Colonic mucosa (tissue), 4 donors: Measurements from ENCODE around the gene GRID1. TPM values are rescaled to one million over a fixed set of nuclear protein-coding genes. Genes with fewer than 3 reads are reported as not detected.

Experiments used
- DNase-seq: peaks from one replicate; pipeline ENCODE4 v3.0.0-alpha.2; 2020
- H3K27ac ChIP-seq: fragments of 200-600 bp; one replicate; pipeline ENCODE4 v1.8.0; 2021
- H3K27me3 ChIP-seq: fragments of 200-600 bp; one replicate; pipeline ENCODE4 v1.8.0; 2021
- H3K36me3 ChIP-seq: fragments of 200-600 bp; one replicate; pipeline ENCODE4 v1.8.0; 2021
- H3K4me1 ChIP-seq: fragments of 200-600 bp; one replicate; pipeline ENCODE4 v1.8.0; 2021; ENCODE audit warnings: mild to moderate bottlenecking
- H3K4me3 ChIP-seq: fragments of 200-600 bp; one replicate; pipeline ENCODE4 v1.8.0; 2021
- H3K9ac ChIP-seq, 2 donors: one replicate each; pipeline ENCODE4 v1.7.0; 2013; ENCODE audit warnings: control low read depth in 2 of 2, low read depth in 2 of 2, low read length in 2 of 2
- H3K9me3 ChIP-seq: fragments of 200-600 bp; one replicate; pipeline ENCODE4 v1.8.0; 2021
- intact Hi-C: fragments of 100-400 bp; cut with DNase I; formaldehyde crosslinking; loops from one replicate; pipeline ENCODE4 v1.14.1; 2022
- total RNA-seq, 2 donors: library from RNA; stranded (reverse); fragmentation: NEBNext Ultra II Directional in 1 of 2; extraction: Animal tissue kit (Norgen Biotek cat#: 25700) in 1 of 2; gene quantifications; one replicate each; pipeline ENCODE4 v1.2.1, GENCODE V29; 2021
- TF ChIP-seq, protein P1 (sequence below): fragments of 200-600 bp; IDR thresholded peaks from one replicate; pipeline ENCODE4 v1.8.0; 2022; ENCODE audit warnings: antibody characterized with exemption, mild to moderate bottlenecking
- donor health status: healthy.
- donor health status: DM: no; HTN: no; CAD: no.
- donor health status: DM: no; HTN: no; CAD: no.

The GRID1 gene
- total RNA-seq, 2 donors from 2014 or later: 0.30 to 0.37 TPM

DNA sequence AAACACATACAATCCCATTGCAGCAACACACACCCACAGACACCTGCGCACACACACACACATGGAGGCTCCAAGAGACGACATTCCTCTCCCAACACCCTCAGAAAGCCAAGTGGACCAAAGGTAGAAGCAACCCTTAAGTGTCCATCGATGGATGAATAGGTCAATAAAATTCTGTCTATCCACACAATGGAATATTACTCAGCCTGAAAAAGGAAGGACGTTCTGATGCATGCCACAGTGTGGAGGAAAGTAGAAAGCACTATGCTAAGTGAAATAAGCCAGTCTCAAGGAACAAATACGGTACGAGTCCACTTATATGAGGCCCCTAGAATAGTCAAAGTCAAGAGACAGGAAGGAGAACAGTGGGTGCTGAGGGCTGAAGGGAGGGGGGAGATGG lies 174.4 kb downstream of the GRID1 start:
- TF ChIP-seq, protein P1, sequence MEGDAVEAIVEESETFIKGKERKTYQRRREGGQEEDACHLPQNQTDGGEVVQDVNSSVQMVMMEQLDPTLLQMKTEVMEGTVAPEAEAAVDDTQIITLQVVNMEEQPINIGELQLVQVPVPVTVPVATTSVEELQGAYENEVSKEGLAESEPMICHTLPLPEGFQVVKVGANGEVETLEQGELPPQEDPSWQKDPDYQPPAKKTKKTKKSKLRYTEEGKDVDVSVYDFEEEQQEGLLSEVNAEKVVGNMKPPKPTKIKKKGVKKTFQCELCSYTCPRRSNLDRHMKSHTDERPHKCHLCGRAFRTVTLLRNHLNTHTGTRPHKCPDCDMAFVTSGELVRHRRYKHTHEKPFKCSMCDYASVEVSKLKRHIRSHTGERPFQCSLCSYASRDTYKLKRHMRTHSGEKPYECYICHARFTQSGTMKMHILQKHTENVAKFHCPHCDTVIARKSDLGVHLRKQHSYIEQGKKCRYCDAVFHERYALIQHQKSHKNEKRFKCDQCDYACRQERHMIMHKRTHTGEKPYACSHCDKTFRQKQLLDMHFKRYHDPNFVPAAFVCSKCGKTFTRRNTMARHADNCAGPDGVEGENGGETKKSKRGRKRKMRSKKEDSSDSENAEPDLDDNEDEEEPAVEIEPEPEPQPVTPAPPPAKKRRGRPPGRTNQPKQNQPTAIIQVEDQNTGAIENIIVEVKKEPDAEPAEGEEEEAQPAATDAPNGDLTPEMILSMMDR: no peak
- H3K9ac ChIP-seq: no peak overlapping the region
- H3K36me3 ChIP-seq: no peaks in the 10 kb centered on the region
- no peaks in the 10 kb centered on the region for H3K9me3 ChIP-seq
- no peak overlapping the region for H3K4me3 ChIP-seq
- H3K27ac ChIP-seq: no peak overlapping the region
- intact Hi-C loops: no loop called here
- no peak for DNase-seq
- H3K27me3 ChIP-seq: no peaks in the 10 kb centered on the region
- H3K4me1 ChIP-seq: no peaks in the 10 kb centered on the region

- H3K4me1 ChIP-seq: no peaks in the 10 kb centered on the region
- H3K27me3 ChIP-seq: no peaks in the 10 kb centered on the region
- TF ChIP-seq, protein P1: no peak
- H3K9me3 ChIP-seq: no peaks in the 10 kb centered on the region
- intact Hi-C loops: no loop called here
- no peaks in the 10 kb centered on the region for H3K36me3 ChIP-seq
- no peak overlapping the region for H3K4me3 ChIP-seq
- no peak for DNase-seq
- H3K27ac ChIP-seq: no peak overlapping the region
- H3K9ac ChIP-seq: no peak overlapping the region
Observed at GRCh38 chr10:86191686-86192085, 174.9 kb downstream of the GRID1 start.

DNA sequence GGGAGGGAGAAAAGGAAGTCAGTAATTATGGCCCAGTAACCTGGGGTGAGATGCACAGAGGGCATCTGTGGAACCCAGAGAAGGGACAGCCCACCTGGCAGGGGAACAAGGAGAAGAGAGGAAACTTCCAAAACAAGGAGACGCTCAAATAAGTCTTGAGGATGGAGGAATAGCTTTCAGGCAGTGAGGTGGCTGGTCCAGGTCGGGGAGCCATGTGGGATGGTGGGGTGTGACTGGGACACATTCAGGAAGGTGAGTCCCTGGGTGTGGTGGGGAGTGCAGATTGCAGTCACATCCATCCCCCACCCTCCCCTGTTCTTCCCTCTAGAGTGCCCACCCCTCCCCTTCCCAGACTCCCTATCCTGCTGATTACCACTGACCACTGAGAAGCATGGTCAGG lies 175.4 kb downstream of the GRID1 start:
- Histone ChIP-seq H3K4me3 (no peak overlapping the region), H3K36me3 (no peaks in the 10 kb centered on the region), H3K9ac (no peak overlapping the region), H3K27me3 (no peaks in the 10 kb centered on the region), H3K4me1 (no peaks in the 10 kb centered on the region), H3K9me3 (no peaks in the 10 kb centered on the region), H3K27ac (no peak overlapping the region)
- TF ChIP-seq, protein P1: no peak
- intact Hi-C loops: no loop called here
- no peak for DNase-seq

DNA sequence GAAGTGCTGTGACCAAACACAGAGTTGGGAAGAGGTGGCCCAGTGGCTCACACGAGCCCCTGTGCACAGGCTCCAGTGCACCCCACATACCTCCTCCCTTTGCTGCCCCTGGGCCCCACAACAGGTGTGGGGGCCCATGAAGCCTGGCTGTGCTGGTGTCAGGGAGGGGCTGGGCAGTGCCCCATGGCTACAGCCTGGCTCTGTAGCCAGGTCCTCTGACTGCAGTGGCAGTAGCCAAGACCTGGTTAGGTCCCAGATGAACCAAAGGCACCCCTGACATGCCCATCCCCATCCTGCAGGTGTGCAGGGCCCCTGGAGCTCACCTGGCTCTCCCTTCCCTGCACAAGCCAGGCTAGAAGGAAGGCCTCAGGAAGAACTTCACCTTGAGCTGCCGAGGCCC lies 176.3 kb downstream of the GRID1 start:
- Histone ChIP-seq H3K9ac (no peak overlapping the region), H3K9me3 (no peaks in the 10 kb centered on the region), H3K4me3 (no peak overlapping the region), H3K36me3 (no peaks in the 10 kb centered on the region), H3K4me1 (no peaks in the 10 kb centered on the region), H3K27ac (no peak overlapping the region), H3K27me3 (no peaks in the 10 kb centered on the region)
- no peak for DNase-seq
- intact Hi-C loops: no loop called here
- TF ChIP-seq, protein P1: no peak

DNA sequence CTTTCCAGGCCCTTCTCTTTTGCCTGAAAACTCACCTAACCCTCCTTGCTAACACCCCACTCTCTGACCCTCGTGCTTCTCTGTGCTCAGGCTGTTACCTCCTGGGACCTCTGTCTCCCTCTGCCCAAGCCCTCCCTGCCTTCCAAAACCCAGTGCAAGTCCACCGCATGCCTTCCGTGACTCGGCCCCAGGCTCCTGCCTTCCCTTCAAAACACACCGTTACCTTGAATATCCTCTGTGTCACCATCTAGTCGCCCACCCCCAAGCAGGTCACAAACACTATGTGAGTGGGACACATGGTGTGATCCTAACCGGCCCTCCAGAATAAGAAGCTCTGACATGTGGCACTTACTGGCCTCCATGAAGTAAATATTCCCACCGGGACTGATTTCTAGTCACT lies 176.7 kb downstream of the GRID1 start:
- Histone ChIP-seq H3K27me3 (no peaks in the 10 kb centered on the region), H3K36me3 (no peaks in the 10 kb centered on the region), H3K9me3 (no peaks in the 10 kb centered on the region), H3K9ac (no peak overlapping the region), H3K27ac (no peak overlapping the region), H3K4me1 (no peaks in the 10 kb centered on the region), H3K4me3 (no peak overlapping the region)
- DNase-seq: no peak
- TF ChIP-seq, protein P1: no peak
- intact Hi-C loops: no loop called here
